ENCODE results near the gene UNG. TPM values are rescaled to one million over a fixed set of nuclear protein-coding genes. Genes with fewer than 3 reads are reported as not detected.
A peak's percentile ranks its signal among the peaks of the same experiment; 100 is the strongest.

Gene UNG
- total RNA-seq, 4 donors from 2014 or later: 19.0 to 58.6 (median 21.3) TPM

- Histone ChIP-seq H3K36me3 (no peaks in the 10 kb centered on the region), H3K9me3 (no peaks in the 10 kb centered on the region), H3K4me3 (peak within 1 kb of the TSS in 2 of 4 donors; percentile 18 to 41), H3K27ac (peak within 1 kb of the TSS in 3 of 4 donors; percentile 75 to 92 (median 90)), H3K4me1 (peaks cover 0 to 48% (median 2%) of the 10 kb centered on the region in 4 donors), H3K27me3 (no peaks in the 10 kb centered on the region)
- DNase-seq: peak in 2 of 3 donors; percentile 83 to 85
- TF ChIP-seq CTCF (IDR thresholded peaks at IDR 0.05) (no peak), POLR2A (IDR thresholded peaks at IDR 0.05) (peak; percentile 39 to 72)
These were observed 18.6 kb downstream of the UNG start, which contains the start of gene ACACB for GRCh38 chr12:109115758-109116610. ACACB (plus strand) TSS chr12:109116587; CDS start chr12:109139406, 22,819 bp downstream.

GRCh38 chr12:109116611-109116949 lies 19.2 kb downstream of the UNG start:
- no peaks in the 10 kb centered on the region for H3K9me3 ChIP-seq
- peak overlapping the region in 3 of 4 donors; percentile 75 to 92 (median 90) for H3K27ac ChIP-seq
- H3K27me3 ChIP-seq: no peaks in the 10 kb centered on the region
- DNase-seq: peak in 1 of 3 donors; percentile 37
- H3K4me1 ChIP-seq: peaks cover 0 to 48% (median 2%) of the 10 kb centered on the region in 4 donors
- H3K36me3 ChIP-seq: peaks cover 0 to 3% (median 0%) of the 10 kb centered on the region in 3 donors
- H3K4me3 ChIP-seq: peak overlapping the region in 2 of 4 donors; percentile 18 to 27
- no peak for TF ChIP-seq POLR2A (IDR thresholded peaks at IDR 0.05)
- no peak for TF ChIP-seq CTCF (IDR thresholded peaks at IDR 0.05)

GRCh38 chr12:109120095-109120494 lies 22.7 kb downstream of the UNG start:
- TF ChIP-seq CTCF (IDR thresholded peaks at IDR 0.05): no peak
- TF ChIP-seq POLR2A (IDR thresholded peaks at IDR 0.05): no peak
- H3K9me3 ChIP-seq: no peaks in the 10 kb centered on the region
- no peak overlapping the region for H3K27ac ChIP-seq
- peak in 1 of 3 donors; percentile 14 for DNase-seq
- H3K4me1 ChIP-seq: peaks cover 0 to 19% (median under 1%) of the 10 kb centered on the region in 4 donors
- H3K4me3 ChIP-seq: no peak overlapping the region
- no peaks in the 10 kb centered on the region for H3K27me3 ChIP-seq
- peaks cover 0 to 3% (median 0%) of the 10 kb centered on the region in 3 donors for H3K36me3 ChIP-seq

- Histone ChIP-seq H3K27me3 (no peaks in the 10 kb centered on the region), H3K27ac (no peak overlapping the region), H3K4me1 (peaks cover 0 to 14% (median 0%) of the 10 kb centered on the region in 4 donors), H3K9me3 (no peaks in the 10 kb centered on the region), H3K4me3 (no peak overlapping the region), H3K36me3 (peaks cover 0 to 3% (median 0%) of the 10 kb centered on the region in 3 donors)
- DNase-seq: peak in 1 of 3 donors; percentile 0
- TF ChIP-seq POLR2A (IDR thresholded peaks at IDR 0.05) (no peak), CTCF (IDR thresholded peaks at IDR 0.05) (no peak)
These were observed 23.2 kb downstream of the UNG start for GRCh38 chr12:109120557-109120956.

GRCh38 chr12:109121346-109121880 lies 24.0 kb downstream of the UNG start:
- H3K27ac ChIP-seq: no peak overlapping the region
- H3K36me3 ChIP-seq: peaks cover 0 to 3% (median 0%) of the 10 kb centered on the region in 3 donors
- TF ChIP-seq POLR2A (IDR thresholded peaks at IDR 0.05) (no peak), CTCF (IDR thresholded peaks at IDR 0.05) (no peak)
- H3K4me1 ChIP-seq: peaks cover 0 to 14% (median 0%) of the 10 kb centered on the region in 4 donors
- H3K9me3 ChIP-seq: no peaks in the 10 kb centered on the region
- no peaks in the 10 kb centered on the region for H3K27me3 ChIP-seq
- H3K4me3 ChIP-seq: no peak overlapping the region
- DNase-seq: peak in 1 of 3 donors; percentile 42
